Lung (tissue), 13 donors: Measurements from ENCODE around the gene CD82. TPM values are rescaled to one million over a fixed set of nuclear protein-coding genes. Genes with fewer than 3 reads are reported as not detected.
"Not testable (repeated sequence)": the region's sequence is repeated elsewhere in the genome, so short reads cannot be mapped to it uniquely, and the experiment has no call there.

Experiments
- ATAC-seq: fragments of 200-7000 bp; cut with Tn5 transposase; one replicate; pipeline ENCODE4 v1.9.1; 2020; ENCODE audit warnings: moderate number of reproducible peaks; ENCODE audit not compliant: insufficient read depth, low FRiP score
- DNase-seq, 3 donors: peaks; one replicate each; pipeline ENCODE4 v3.0.0-alpha.2; 2013 to 2017
- H3K27ac ChIP-seq, 2 donors: one replicate each; pipeline ENCODE4 v1.5.1; 2013; ENCODE audit warnings: mild to moderate bottlenecking in 2 of 2, moderate library complexity in 2 of 2, control low read depth in 1 of 2, inconsistent platforms in 1 of 2, low read depth in 1 of 2, low read length in 1 of 2
- H3K27me3 ChIP-seq, 3 donors: one replicate each; pipeline ENCODE4 v1.5.1; 2013; ENCODE audit warnings: low read length in 2 of 3; ENCODE audit not compliant: control insufficient read depth in 3 of 3, insufficient read depth in 3 of 3
- H3K36me3 ChIP-seq, 4 donors: one replicate each; pipeline ENCODE4 v1.5.1; 2013; ENCODE audit warnings: low read length in 4 of 4, mild to moderate bottlenecking in 1 of 4, moderate library complexity in 1 of 4; ENCODE audit not compliant: control insufficient read depth in 4 of 4, insufficient read depth in 4 of 4
- H3K4me1 ChIP-seq, 5 donors: one replicate each; pipeline ENCODE4 v1.5.1; 2013; ENCODE audit warnings: low read length in 5 of 5, mild to moderate bottlenecking in 2 of 5, moderate library complexity in 1 of 5; ENCODE audit not compliant: control insufficient read depth in 5 of 5, insufficient read depth in 5 of 5
- H3K4me3 ChIP-seq: one replicate; pipeline ENCODE4 v1.5.1; 2013; ENCODE audit warnings: mild to moderate bottlenecking, control low read depth, moderate library complexity
- H3K9ac ChIP-seq, 2 donors: one replicate each; pipeline ENCODE4 v1.5.1; 2013; ENCODE audit warnings: low read length in 2 of 2, control low read depth in 1 of 2; ENCODE audit not compliant: insufficient read depth in 1 of 2
- H3K9me3 ChIP-seq, 4 donors: one replicate each; pipeline ENCODE4 v1.5.1; 2013; ENCODE audit warnings: low read length in 3 of 4, mild to moderate bottlenecking in 1 of 4, moderate library complexity in 1 of 4; ENCODE audit not compliant: control insufficient read depth in 4 of 4, insufficient read depth in 3 of 4
- CTCF ChIP-seq: IDR thresholded peaks from 2 replicates; pipeline ENCODE4 v1.5.1; 2012; ENCODE audit warnings: mild to moderate bottlenecking; ENCODE audit errors: control extremely low read depth, extremely low read depth
- WGBS, 2 donors: extraction: QIAGEN DNeasy Blood & Tissue Kit; methylation state at CpG; one replicate each; pipeline ENCODE4 v1.1.7; 2013; 5-methylcytosine and 5-hydroxymethylcytosine counted together
- polyA plus RNA-seq, 2 donors: library from polyadenylated mRNA; stranded (reverse); fragments of 200-250 nt; gene quantifications; one replicate each; pipeline ENCODE4 v1.2.1, GENCODE V29; 2013
- small RNA-seq: library from RNA; depleted of rRNA; stranded (forward); fragments of <200 nt; gene quantifications from one replicate; pipeline ENCODE3, GENCODE V24; 2014; ENCODE audit warnings: low replicate concordance
- total RNA-seq, 2 donors: library from RNA; depleted of rRNA in 1 of 2; stranded (reverse); fragments of >200 nt in 1 of 2; gene quantifications; one replicate each; pipeline ENCODE4 v1.2.1, GENCODE V29; 2014 to 2021
- donor health status: control.
- donor health status: control.
- donor health status: Bipolar disorder and iron deficiency.
- donor health status: healthy.
- donor health status: DM: yes; HTN: yes; CAD: no.

CD82 gene
- total and polyA plus RNA-seq, 4 donors, result 63.3 to 237 (median 190) TPM

- Histone ChIP-seq H3K27ac (peak overlapping the region in 1 of 2 donors; percentile 52), H3K9me3 (peaks cover 0 to 3% (median 0%) of the 10 kb centered on the region in 4 donors), H3K4me1 (no peaks in the 10 kb centered on the region), H3K36me3 (no peaks in the 10 kb centered on the region), H3K9ac (no peak overlapping the region), H3K4me3 (no peak overlapping the region), H3K27me3 (no peaks in the 10 kb centered on the region)
- ATAC-seq, result no peak
- 39 to 42% methylated on average over 2 to 4 of the region's 4 CpGs for WGBS, 2 donors
- no peak for TF ChIP-seq CTCF
- DNase-seq, result no peak
Observed at GRCh38 chr11:44659641-44660040, 94.2 kb downstream of the CD82 start.

- ATAC-seq, H3K9me3 ChIP-seq, H3K4me3 ChIP-seq, H3K9ac ChIP-seq, H3K36me3 ChIP-seq, H3K4me1 ChIP-seq, H3K27me3 ChIP-seq, DNase-seq: not testable (repeated sequence)
- 97 to 98% methylated on average over 3 of the region's 3 CpGs for WGBS, 2 donors
- peak overlapping the region in 1 of 2 donors; percentile 52 for H3K27ac ChIP-seq
Observed at GRCh38 chr11:44660535-44660934, 95.1 kb downstream of the CD82 start.

GRCh38 chr11:44661311-44661717 lies 95.9 kb downstream of the CD82 start:
- H3K27me3 ChIP-seq, result no peaks in the 10 kb centered on the region
- H3K4me1 ChIP-seq, result no peaks in the 10 kb centered on the region
- WGBS, 2 donors, result 87 to 92% methylated on average over 7 of the region's 7 CpGs
- ATAC-seq (no peak), DNase-seq (peak in 1 of 3 donors; percentile 6)
- TF ChIP-seq CTCF, result no peak
- no peaks in the 10 kb centered on the region for H3K36me3 ChIP-seq
- H3K9me3 ChIP-seq, result peaks cover 0 to 3% (median 0%) of the 10 kb centered on the region in 4 donors
- H3K9ac ChIP-seq, result no peak overlapping the region
- no peak overlapping the region for H3K4me3 ChIP-seq
- H3K27ac ChIP-seq, result no peak overlapping the region

Small RNA genes within 50 kb of the gene (small RNA-seq; reads per million reads assigned to genes)
- not detected for gene AC104010.1

Other genes starting within 250 kb of the CD82 start
- gene TSPAN18, start 161.3 kb downstream of the CD82 start, total RNA-seq, result 10 to 100 TPM; 18.3 to 40.7 TPM
- gene TSPAN18, start 161.3 kb downstream of the CD82 start, polyA plus RNA-seq, result 10 to 100 TPM in 1 of 2 donors, 1 to 10 TPM in 1; 8.3 to 24.4 TPM